Measurements from ENCODE around the gene CCDC192.

The CCDC192 gene

GRCh38 chr5:127975961-127976360 lies 272.8 kb downstream of the CCDC192 start:
- DNase-seq (ENCODE audit: low read depth in 1 of 2, low spot score in 1 of 2): no peak

- no peak for DNase-seq (ENCODE audit: low read depth in 1 of 2, low spot score in 1 of 2)
These were observed 273.3 kb downstream of the CCDC192 start for GRCh38 chr5:127976525-127976924.

- no peak for DNase-seq (ENCODE audit: low read depth in 1 of 2, low spot score in 1 of 2)
These were observed 274.0 kb downstream of the CCDC192 start for GRCh38 chr5:127976991-127977717.

GRCh38 chr5:127978738-127979300 lies 275.6 kb downstream of the CCDC192 start:
- DNase-seq (ENCODE audit: low read depth in 1 of 2, low spot score in 1 of 2): no peak

GRCh38 chr5:127979475-127979874 lies 276.3 kb downstream of the CCDC192 start:
- no peak for DNase-seq (ENCODE audit: low read depth in 1 of 2, low spot score in 1 of 2)

- DNase-seq (ENCODE audit: low read depth in 1 of 2, low spot score in 1 of 2): no peak
These were observed 277.7 kb downstream of the CCDC192 start for GRCh38 chr5:127980843-127981242.

- DNase-seq (ENCODE audit: low read depth in 1 of 2, low spot score in 1 of 2): no peak
These were observed 278.3 kb downstream of the CCDC192 start for GRCh38 chr5:127981498-127981897.

- DNase-seq (ENCODE audit: low read depth in 1 of 2, low spot score in 1 of 2): no peak
These were observed 282.7 kb downstream of the CCDC192 start for GRCh38 chr5:127985811-127986325.

- DNase-seq (ENCODE audit: low read depth in 1 of 2, low spot score in 1 of 2): no peak
These were observed 284.4 kb downstream of the CCDC192 start for GRCh38 chr5:127987354-127988145.

GRCh38 chr5:127988146-127988760 lies 285.1 kb downstream of the CCDC192 start:
- no peak for DNase-seq (ENCODE audit: low read depth in 1 of 2, low spot score in 1 of 2)
